NCI-H774 (cell line): ENCODE results near the gene GIMAP6.
"Not testable (repeated sequence)": the region's sequence is repeated elsewhere in the genome, so short reads cannot be mapped to it uniquely, and the experiment has no call there.

ENCODE experiments used
- DNase-seq: peaks from one replicate; lab custom pipeline; 2025; lab: John Stamatoyannopoulos, UW

Gene GIMAP6

DNA sequence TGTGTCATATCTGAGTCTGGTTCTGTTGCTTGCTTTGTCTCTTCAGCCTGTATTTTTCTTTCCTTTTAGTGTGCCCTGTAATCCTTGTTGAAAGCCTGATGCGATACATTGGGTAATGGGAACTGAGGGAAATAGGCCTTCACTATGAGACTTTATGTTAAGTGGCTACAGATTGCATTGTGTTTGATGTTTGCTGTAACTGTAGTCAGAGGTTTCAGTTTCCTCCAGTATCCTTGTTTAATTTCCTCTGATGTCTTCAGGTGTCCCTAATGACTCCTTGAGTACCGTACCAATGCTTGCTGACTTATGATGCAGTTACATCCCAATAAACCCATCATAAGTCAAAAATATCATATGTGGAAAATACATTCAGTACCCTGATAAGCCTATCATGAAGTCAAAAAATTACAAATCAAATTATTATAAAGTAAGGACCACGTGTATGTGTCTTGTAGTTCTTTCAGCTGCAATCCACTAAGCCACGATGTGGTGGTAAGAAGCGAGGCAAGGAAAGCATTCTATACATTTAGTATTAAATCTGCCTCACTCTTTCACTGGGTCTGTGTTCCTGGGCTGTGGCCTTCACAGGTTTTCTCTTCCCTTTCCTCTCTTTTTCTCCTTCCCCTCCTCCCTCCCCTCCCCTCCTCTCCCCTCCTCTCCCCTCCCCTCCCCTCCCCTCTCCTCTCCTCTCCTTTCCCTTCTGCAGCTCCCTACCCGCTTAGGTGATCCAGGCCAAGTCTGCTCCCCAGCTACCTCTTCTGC lies 13.3 kb upstream of the GIMAP6 start:
- DNase-seq, result no peak

DNA sequence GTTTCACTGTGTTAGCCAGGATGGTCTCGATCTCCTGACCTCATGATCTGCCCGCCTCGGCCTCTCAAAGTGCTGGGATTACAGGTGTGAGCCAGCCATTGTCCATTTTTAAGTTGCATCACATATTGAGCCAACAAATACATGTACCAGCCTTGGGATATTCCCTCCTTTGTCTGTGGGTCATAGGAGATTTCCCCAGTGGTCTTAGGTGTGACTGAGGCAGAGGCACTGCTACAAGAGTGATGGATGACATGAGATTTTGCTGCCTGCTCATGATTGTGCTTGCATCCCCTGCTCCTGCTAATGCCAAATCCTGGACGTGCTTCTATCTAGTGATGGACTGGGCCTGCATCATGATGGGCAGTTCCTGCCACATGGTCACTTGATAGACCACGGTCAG lies 10.7 kb upstream of the GIMAP6 start:
- DNase-seq, result no peak

DNA sequence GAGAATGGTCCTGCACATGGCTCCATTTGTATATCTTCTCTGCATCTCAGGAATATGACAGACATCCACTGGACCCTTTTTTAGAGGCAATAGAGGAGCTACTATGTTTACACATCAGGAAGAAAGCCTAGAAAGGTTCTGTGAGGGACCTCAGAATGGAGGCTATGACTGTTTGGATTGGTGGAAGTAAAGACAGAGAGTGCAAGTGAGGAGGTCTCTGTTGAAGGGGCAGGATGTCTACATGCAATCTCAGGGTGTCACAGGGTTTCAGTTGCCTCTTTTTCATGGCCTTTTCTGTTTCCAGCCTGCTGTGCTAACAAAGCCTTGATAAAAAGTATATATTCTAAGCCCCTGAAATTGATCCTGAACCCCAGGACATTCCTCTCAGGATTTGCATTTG lies 9.7 kb upstream of the GIMAP6 start:
- no peak for DNase-seq

DNA sequence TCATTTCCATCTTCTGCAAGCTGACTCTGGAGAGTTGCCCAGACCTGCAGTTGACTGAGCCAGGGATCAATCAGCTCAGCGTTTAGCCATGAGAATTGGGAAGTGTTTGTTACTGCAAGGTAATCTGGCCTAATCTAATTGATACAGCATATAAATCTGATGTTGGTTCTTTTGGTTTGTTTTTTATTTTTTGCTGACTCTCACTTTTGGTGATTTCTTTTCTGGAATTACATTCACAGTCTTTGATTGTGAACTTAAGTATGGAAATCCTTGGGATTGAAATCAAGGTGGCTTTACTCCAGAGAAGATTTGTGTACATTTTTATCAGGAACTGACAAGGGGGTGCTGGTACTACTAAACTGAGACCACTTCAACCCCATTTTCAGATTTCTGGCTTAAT lies 1.7 kb upstream of the GIMAP6 start:
- no peak for DNase-seq

DNA sequence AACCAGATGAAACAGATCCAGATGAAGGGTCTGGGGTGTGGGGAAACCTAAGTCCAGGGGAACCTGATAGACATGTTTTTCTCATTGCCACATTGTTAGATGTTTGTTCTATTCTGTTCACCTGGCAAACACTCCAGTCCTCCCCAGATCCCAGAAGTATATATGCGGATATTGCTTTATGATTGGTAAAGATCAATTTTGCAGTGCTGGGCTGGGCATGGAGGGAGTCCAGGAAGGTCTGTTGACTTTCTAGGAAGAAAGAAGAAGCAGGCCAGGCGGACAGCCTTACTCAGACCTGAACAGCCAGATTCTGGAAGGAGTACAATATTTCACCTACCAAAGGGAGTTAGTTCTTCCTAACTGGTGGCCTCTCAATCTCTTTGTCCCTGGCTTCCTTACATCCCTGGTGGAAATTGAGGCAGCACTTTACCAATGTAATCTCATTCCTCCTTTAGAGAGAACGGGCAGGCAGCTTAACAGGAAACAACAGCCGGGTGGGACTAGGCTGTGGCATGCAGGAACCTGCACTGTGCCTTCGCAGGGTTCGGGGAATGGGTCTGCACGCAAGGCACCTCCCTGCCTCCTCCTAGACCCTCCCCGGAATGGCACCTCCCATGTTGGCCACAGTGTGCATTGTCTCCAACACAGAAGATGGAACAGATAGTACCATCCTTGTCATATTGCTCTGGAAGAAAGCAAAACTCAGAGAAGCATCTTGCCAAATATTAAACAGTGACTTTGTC lies 930 bp downstream of the GIMAP6 start:
- DNase-seq, result no peak

DNA sequence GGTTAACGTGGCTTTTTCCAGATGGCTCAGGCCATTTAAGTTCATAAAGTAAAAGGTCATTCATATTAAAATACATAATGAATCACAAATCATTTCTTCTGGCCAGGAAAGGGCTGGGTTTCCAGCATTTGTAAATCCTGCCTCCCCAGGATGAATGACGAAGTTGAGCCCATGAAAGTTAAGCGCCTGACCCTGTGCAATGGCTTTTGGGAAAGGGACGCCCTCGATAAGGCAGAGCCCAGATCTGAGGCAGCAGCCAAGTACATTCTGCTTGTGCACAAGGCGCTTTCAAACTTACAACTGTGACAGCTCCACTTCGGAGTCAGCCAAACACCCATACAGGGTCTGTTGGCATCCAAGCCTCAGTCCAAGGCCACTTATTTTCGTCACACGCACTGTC lies 2.8 kb downstream of the GIMAP6 start:
- no peak for DNase-seq

DNA sequence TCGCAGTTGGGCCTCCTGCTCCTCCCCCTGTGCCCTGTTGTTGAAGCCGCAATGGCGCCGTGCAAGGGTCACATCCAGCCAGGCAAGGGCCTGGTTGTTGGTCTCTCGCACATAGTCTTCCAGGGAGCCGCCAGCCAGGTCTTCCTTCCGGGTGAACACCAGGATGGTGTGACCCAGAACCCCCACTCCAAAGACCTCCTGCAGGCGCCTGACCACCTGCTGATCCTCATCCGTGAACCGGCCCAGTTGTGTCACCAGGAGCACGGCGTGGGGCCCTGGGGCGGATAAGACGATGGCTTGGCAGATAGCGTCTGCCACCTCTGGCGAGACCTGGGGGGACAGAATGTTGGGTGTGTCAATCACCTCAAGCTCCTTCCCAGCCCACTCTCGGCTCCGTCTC lies 4.2 kb downstream of the GIMAP6 start:
- DNase-seq, result no peak

DNA sequence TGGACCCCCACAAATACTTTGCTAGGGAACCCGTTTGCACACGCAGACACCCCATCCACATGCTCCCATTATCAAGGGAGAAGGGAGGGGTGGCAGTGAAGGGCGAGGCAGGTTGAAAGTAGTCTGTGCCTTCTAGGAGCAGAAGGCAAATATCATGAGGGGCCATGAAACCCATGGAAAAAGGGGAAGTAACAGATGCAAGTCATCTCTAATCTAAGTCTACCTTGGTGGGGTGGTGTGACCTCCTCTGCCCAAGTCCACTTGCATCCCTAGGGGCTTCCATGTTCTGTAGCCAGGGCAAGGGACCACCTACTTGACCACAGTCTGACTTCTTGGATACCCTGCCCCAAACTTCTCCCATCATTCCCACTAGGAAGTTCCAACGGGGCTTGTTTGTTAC lies 5.5 kb downstream of the GIMAP6 start:
- DNase-seq, result no peak

DNA sequence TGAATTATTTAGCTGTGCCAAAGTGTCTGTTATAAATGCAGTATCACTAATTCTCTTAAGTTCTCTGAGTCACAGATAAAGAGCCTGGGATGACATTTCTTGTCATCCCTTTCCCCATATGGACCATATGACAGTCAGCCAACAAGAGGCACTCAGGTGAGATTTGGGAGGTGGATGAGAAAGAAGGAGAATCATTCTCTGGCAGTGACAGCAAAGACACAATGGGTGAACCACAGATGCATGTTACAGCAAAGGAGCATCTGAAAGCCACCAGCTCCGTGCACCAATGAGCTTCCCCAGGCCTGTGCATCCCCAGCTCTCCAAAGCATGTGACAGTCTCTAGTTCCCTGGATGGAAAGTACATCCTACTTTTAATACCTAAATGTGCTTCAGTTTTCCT lies 10.8 kb downstream of the GIMAP6 start:
- DNase-seq, result no peak

DNA sequence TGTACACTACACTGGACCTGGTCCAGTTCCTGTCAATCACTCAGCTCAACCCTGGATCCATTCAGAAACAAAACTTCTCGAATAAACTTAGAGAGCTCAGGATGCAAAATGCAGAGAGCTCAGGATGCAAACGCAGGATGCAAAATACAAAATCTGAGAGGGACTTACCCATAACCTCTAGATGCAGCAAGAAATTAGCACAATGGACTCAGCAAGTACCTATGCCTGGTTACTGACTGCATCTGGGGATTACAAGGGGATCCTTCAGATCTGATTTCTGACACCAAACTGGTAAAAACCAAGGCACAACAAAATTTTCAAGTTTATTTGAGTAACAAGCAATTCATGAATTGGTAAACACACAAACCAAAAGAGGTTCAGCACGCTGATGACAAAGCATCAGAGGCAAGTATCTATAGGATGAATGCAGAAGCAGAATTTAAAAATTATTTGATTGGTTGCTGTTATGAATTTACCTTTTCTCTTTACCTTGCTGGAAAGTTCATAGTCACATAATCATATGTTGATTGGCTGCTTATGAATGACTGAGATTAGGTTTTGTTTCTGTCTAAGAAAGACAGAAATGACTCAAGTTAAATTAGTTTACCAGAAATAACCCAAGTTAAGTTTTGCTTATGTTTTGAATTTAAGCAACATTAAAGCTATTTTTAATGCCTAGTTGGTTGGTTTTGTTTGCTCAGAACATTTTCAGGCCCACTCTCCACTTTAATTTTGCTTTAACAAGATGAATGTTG lies 11.4 kb downstream of the GIMAP6 start:
- no peak for DNase-seq

DNA sequence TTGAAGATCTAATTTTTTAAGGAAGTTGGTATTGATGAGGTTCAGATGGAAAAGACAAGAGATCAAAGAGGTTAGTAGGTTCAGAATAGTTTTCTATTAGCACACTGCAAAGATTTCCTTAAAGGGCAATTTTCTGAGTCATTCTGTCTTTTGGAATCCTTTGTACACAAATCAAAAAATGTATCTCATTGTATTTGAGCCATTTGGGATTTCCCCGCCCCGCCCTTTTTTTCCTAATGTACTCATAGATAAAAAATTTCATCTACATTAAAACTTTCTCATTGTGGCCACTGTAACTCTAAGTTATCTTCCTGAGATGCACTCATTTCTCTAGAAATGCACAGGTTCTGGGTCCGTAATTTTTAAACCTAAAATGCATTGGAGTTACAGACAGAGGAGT lies 12.1 kb downstream of the GIMAP6 start:
- no peak for DNase-seq

DNA sequence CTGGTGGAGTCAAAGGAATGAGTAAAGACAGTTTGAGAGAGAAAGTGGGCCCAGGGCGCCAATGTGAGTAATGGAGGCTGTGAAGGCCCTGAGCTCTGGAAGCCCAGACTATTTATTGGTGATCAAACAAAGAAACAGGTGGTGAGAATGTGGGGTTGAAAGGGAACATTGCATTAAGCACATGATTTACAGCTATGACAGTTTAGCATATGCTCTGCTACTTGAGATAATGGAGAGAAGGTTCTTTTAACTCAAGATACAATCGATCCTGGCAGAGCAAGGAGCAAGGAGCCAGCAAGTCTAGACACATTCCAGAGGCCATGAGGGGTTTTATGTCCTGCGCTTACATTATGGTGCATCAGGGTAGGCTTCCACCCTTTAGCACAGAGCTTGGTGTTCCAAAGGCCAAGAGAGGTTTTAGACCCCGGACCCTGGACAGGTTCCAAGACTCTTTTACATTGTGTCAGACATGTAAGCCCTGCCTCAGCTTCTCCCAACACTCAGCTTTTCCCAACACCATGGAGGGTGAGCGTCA lies 16.9 kb downstream of the GIMAP6 start:
- DNase-seq, result not testable (repeated sequence)

DNA sequence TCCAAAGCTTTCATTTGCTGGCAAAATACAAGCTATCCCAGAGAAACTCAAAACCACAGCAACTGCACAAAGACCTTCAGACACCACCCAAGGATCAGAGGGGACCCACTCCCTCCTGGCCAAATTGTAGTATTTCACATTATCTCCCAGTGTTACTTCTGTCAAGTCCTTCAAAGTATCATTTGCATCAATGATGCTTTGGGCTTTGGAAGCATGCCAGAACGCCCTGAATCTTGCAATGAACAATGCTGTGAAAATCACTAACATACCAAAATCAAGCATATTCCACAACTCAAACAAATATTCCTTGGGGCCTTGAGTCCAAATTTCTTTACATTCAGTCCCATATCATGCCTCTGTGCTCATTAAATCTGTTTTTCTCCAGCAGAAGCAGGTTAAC lies 17.8 kb downstream of the GIMAP6 start:
- DNase-seq, result not testable (repeated sequence)

DNA sequence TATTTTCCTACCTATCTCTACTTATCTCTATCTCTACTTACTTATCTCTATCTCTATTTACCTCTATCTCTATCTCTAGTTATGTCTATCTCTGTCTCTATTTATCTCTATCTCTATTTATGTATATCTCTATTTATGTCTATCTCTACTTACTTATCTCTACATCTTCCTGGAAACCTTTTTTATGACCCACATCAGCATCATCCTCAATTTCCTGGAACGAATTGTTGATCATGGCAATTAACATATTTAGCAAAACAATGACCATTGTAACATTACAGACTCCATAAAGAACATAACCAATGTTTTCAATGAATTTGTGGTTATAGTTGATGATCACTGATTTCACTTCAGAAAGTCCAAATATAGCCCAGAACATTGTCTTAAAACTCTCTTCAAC lies 18.3 kb downstream of the GIMAP6 start:
- DNase-seq, result no peak

DNA sequence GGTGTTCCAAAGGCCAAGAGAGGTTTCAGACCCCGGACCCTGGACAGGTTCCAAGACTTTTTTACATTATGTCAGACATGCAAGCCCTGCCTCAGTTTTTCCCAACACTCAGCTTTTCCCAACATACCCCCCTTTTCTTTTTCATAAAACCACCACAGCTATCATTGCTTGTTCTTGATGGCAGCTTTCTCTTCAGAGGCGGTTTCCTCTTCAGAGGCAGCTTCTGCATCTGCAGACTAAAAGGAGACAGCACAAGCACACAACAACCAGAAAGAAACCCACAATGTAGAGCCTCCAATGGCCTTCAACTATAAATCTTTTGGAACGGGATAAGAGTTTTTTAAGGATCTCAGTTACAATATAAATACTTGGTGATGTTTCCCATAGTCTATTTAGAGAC lies 19.3 kb downstream of the GIMAP6 start:
- DNase-seq, result no peak

DNA sequence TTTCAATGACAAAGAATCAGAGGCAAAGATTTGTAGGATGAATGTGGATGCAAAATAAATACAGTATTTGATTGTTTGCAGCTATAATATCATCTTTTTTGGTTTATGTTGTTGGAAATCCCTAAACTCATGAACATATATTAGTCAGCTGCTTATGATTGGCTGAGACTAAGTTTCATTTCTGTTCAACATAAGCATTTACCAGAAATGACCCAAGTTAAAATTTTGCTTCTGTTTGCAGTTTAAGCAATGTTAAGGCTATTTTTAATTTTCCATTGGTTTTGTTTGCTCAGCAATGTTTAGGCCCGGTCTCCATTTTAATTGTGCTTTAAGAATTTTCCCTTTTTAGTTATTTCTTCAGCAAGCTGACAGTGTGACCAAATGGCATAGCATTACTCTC lies 22.0 kb downstream of the GIMAP6 start:
- no peak for DNase-seq

DNA sequence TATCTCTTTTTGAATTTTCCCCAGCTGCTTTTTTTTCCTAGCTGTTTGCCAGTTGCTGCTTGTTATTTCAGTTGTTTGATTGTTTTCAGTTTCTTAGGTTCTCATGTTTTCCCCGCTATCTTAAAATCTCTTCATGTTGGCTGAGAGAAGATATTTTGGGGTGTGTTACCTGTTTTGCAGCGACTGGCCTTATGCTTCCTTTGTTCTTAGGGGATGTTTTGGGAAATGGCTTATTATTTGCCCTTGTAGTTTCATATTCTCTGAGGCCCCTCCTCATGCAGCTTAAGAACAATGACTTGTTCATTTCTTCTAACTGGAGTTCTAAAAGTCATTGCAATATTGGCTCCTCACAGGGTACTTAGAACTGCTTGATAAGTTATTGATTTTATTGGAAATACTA lies 28.6 kb downstream of the GIMAP6 start:
- not testable (repeated sequence) for DNase-seq

DNA sequence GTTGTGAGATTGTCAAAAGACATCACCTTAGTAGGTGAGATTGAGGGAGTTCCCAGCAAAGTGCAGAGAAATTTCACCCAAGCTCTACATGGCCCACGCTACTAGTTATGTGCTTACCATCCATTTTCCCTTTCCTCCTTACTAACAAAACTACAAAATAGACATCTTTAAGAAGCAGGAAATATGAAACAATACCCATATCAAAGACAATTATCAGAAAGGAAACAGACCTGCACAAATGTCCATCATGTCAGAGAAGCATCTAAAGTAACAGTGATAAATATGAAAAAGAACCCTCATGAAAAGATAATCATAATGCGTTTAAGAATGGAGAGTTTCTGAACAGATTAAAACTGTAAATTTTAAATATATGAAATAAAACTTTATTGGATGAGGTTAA lies 36.8 kb downstream of the GIMAP6 start:
- no peak for DNase-seq

DNA sequence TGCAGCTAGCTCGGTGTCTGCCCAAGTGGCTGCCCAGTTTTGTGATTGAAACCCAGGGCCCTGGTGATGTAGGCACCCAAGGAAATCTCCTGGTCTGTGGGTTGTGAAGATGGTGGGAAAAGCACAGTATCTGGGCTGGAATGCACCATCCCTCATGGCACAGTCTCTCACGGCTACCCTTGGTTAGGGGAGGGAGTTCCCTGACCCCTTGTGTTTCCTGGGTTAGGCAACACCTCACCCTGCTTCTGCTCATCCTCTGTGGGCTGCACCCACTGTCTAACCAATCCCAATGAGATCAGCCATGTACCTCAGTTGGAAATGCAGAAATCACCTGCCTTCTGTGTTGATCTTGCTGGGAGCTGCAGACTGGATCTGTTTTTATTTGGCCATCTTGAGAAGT lies 37.4 kb downstream of the GIMAP6 start:
- DNase-seq, result no peak

DNA sequence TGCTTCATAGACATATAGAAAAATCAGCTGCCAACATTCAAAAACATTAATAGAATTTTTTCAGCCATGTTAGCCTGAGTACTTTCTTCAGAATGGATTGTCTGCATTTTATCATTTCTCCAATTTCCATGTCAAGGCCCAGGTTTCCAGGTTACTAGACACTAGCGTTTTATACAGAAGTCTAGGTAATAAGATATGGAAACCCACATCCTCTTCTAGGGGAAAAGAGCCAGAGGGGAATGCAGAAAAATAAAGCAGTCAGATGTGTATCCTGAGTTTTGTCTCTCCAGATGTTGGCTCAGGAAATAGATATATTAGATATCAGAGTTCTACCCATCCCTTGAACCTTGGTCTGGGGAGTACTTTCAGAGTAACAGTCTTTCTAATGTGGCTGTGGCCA lies 44.6 kb downstream of the GIMAP6 start:
- no peak for DNase-seq

DNA sequence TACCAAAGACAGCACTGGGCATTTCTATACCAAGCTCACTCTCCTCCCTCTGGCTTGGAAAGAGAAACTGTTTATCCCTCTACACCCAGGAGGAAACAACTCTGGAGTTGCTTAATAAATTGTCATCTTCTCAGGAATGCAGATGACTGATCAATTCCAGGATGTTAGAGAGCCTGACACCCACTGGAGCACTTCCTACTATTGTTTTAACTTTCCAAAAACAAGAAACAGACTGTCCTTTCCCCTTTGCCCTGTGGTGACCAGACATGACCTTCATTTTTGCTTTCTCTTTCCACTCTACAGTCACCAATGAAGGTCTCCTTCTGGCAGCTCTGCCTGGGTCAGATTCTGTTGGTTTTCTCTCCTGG lies 45.4 kb downstream of the GIMAP6 start:
- no peak for DNase-seq

DNA sequence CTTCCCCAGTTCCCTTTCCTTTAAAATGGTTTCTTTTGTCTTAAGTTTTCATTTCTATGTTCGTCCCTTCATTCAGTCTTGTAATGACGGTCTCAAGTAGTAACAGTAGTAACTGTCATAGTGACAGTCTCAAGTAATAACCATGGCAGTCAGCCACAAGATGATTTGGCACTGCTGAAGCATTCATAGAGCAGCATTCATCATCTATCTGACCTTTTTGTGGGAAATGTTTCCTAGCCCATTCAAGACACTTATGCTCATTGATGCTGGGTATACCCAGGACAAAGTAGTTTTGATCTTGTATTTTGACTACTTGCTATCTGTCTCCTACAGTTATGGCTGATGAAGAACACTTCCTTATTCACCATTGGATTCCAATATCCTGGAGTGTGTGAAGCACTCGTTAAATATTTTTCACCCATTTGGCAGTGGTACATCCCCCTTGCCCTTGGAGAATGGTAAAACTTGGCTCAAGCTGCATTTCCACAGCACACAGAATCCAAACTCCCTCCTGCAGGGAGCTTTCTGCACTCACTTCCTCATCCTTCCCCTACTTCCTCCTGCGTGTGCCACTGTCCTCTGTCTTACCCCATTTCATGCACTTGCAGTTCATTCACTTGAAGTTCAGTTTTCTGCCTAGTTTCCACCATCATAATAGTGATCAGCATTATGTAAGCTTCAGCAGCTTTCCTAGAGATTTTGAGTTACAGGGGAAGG lies 46.0 kb downstream of the GIMAP6 start:
- no peak for DNase-seq
